IPS DF 4.7 (cell line): ENCODE results near the gene PPP1R12B.
"Not testable (repeated sequence)": the region's sequence is repeated elsewhere in the genome, so short reads cannot be mapped to it uniquely, and the experiment has no call there.

Experiments used
- DNase-seq: peaks from one replicate; pipeline ENCODE4 v3.0.0-alpha.2; 2013; ENCODE audit warnings: low spot score; ENCODE audit errors: extremely low read depth

PPP1R12B gene

DNA sequence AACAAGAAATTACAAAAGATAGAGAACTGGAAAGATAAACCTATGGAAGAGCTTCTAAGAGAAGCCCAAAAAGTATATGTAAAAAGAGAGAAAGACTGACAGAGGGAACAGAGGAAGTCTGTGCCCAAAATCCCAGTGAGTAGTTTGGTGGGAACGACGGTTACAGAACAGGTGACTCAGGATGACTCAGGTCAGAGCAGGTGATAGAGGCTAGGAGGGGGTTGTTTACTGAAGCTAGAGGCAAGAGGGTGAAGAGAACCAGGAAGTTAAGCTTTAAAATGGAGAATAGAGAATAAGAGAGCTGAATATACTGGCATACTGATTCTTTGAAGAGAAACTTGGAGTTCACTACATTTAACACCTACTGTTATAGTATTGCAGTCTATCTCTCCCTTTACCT lies 134.9 kb downstream of the PPP1R12B start:
- not testable (repeated sequence) for DNase-seq

DNA sequence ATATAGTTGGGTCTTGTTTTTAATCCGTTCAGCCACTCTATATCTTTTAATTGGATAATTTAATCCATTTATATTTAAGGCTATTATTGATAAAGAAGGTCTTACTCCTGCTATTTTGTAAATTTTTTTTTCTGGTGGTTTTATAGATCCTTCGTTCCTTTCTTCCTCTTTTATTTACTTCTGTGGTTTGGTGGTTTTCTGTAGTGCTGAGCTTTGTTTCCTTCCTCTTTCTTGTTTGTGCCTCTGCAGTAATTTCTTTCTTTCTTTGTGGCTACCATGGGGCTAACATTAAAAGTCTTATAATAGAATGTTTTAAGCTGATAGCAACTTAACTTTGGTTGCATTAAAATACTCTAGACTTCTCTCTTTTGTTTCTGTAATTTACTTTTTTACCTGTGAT lies 135.5 kb downstream of the PPP1R12B start:
- DNase-seq, result not testable (repeated sequence)

DNA sequence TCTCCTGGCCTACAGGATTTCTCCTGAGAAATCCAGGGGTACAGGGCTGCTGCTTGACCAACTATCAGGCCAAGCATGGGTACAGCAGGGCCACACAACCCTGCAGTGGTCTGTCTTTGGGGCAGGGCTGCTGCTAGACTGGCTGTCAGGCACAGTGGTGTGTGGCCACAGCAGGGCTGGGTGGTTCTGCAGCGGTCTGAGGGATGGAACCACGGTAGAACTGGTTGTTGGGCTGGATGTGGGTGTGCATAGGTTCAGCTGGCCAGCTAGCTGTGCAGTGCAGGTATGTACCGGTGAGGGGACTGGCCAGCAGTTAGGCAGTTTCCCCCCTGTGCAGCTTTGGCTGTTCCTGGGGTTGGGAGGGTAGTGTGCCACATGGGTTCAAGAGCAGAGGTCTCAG lies 136.3 kb downstream of the PPP1R12B start:
- not testable (repeated sequence) for DNase-seq

- not testable (repeated sequence) for DNase-seq
Measured at GRCh38 chr1:202488178-202488649, 139.7 kb downstream of the PPP1R12B start.

DNA sequence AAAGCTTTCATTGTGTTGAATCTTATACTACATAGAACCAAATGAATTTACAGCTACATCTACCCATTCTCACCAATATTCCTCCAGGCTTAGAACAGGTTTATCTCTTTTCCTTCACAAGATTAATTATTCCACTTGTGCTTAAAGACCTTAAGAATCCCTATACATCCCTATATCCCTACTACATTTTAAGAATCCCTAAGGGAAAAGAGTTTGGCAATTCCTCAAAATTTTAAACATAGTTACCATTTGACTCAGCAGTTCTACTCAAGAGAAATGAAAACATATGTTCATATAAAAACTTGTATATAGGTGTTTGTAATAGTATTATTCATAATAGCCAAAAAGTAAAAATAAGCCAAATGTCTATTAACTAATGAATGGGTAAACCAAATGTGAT lies 140.6 kb downstream of the PPP1R12B start:
- DNase-seq, result not testable (repeated sequence)

- not testable (repeated sequence) for DNase-seq
Measured at GRCh38 chr1:202493112-202493511, 144.6 kb downstream of the PPP1R12B start.

- DNase-seq, result no peak
Measured at GRCh38 chr1:202498542-202498941, 150.0 kb downstream of the PPP1R12B start.

DNA sequence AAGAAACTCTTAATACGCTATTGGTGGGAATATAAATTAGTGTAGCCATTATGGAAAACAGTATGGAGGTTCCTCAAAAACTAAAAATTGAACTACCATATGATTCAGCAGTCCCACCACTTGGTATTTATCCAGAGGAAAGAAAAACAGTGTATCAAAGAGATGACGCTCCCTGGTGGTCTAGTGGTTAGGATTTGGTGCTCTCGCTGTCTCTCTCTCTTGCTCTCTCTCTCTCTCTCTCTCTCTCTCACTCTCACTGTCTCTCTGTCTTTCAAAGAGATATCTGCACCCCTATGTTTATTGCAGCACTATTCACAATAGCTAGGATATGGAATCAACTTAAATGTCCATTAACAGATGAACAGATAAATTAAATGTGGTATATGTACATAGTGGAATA lies 151.5 kb downstream of the PPP1R12B start:
- not testable (repeated sequence) for DNase-seq

- DNase-seq, result no peak
Measured at GRCh38 chr1:202501281-202501680, 152.8 kb downstream of the PPP1R12B start.

GRCh38 chr1:202505356-202505755 lies 156.9 kb downstream of the PPP1R12B start:
- no peak for DNase-seq

DNA sequence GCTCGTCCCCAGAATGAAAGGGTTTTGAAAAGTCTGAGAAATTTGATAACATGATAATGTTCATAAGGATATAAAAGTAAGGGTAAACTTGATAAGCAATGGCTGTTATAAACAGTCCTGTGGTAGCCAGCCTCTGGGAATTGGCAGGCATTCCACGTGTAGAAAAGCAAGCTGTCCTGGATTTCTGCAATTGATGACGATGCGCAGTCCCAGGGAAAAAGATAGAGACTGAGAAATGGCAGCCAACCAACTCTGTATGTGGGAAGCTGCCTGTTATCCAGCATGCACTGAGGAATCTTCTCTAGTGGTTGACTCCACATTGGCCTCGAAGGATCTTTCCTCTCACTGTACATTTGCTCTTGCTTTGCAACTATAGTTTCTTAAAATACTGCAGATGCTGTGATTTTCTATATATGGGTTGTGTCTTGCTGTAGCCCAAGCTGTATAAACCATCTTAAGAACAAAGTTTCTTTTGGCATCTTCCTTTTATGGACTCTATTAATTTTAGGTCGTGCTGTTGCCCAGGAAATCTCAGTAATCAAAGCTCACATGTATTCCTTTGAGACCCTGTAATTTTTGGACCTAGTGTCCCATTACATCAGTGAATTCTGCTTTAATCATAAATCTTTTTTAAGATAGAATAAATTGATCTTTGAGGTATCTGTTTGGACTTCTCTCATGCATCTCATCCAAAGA lies 157.5 kb downstream of the PPP1R12B start:
- DNase-seq, result not testable (repeated sequence)

DNA sequence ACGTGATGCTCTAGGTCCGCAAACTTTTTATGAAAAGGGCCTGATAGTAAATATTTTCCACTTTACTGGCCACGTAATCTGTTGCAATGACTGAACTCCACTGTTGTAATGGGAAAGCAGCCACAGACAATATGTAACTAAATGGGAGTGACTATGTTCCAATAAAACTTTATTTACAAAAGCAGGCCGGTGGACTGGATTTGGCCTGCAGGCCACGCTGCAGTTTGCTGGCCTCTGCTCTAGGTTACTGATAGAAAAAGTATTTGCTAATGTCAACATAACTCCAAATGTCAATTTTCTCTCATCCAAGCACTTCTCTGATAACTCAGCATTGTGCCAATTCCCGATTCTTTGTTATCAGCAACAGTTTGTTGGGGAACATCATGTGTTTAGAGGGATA lies 160.4 kb downstream of the PPP1R12B start:
- DNase-seq, result not testable (repeated sequence)

- DNase-seq, result not testable (repeated sequence)
Measured at GRCh38 chr1:202513875-202514274, 165.4 kb downstream of the PPP1R12B start.

- DNase-seq, result no peak
Measured at GRCh38 chr1:202516434-202516877, 168.0 kb downstream of the PPP1R12B start.

- DNase-seq, result not testable (repeated sequence)
Measured at GRCh38 chr1:202517146-202517545, 168.6 kb downstream of the PPP1R12B start.

- DNase-seq, result not testable (repeated sequence)
Measured at GRCh38 chr1:202518180-202518579, 169.7 kb downstream of the PPP1R12B start.

GRCh38 chr1:202518905-202519304 lies 170.4 kb downstream of the PPP1R12B start:
- DNase-seq, result not testable (repeated sequence)

DNA sequence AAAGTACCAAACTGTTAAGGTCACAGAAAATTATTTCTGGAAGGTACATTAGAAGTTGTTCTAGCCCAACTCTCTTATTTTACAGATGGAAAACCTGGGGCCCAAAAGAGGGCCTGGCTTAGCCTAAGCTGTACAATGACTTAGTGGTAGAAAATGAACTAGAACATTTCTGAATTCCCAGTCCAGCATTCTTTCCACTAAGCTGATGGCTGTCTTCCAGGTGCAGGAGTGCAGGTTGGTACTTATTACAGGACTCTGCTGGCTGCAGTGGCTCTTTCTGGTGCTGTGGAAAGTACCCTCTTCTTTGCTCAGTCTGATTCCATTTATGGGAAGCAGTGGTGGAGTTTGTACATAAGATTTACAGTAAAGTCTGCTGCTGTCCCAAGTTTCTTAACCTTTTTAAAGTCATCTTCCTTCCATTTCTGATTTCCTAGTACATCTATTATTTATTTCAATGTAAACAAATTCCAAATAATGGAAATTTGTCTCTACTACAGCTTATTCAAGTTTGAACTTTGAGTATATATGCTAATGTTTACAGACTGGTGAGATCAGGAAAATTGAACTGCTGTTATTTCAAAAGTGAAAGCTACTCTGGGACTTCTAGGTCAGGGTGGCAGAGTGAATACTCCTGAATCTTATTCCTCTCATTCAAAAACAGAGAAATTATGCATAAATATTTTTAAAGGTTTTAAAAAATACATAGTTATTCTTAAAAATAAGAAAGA lies 171.8 kb downstream of the PPP1R12B start:
- not testable (repeated sequence) for DNase-seq

DNA sequence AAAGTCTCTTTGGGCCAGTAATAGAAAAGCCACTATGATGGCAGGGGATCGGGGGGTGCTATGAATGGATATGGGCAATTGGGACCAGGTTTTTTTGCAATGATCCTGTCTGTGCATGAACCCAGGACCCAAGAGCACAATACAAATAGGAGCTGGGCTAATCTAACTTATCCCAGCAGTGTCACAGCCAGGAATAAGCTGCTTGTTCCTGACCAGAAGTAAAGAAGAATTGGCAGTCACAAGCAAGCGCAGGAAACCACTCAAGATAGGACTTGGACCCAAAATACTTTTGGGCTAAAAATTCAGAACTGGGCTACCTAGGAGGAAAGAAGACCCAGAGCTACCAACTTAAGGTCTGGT lies 172.3 kb downstream of the PPP1R12B start:
- DNase-seq, result not testable (repeated sequence)

DNA sequence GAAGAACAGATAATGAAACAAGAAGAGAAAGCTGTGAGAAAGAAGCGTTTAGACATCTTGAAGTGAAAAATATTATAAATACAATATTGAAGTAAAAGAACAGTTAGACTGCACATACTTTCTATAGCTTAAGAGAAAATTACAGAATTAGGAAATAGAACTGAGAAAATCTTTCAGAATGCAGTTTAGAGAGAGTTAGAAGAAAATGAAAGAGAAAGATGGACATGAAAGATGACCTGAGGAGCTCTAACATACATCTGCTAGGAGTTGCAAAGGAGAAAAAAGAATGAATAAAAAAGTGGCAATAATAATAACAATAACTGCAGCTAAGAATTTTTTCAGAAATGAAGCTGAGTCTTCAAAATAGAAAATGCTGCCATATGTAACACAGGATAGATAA lies 173.0 kb downstream of the PPP1R12B start:
- not testable (repeated sequence) for DNase-seq

- DNase-seq, result no peak
Measured at GRCh38 chr1:202521886-202522285, 173.4 kb downstream of the PPP1R12B start.

DNA sequence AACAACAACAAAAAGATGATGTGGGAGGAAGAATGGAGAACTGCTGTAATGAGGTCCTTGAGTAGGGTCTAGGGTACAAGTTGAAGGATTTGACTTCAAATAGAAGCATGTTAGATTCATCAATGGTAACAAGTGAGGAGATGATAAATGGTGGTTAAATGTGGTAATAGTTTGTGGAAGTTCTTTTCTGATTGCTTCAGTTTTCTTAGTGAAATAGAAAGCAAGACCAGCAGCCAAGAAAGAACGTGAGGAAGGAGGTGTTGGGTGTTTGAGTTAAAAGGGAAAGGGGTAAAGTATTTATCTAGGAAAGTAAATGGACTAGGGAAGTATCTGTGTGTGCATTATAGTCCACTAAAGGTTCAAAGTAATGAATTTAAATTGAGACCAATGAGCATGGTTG lies 177.6 kb downstream of the PPP1R12B start:
- DNase-seq, result not testable (repeated sequence)
